Osteoblast (primary cell): ENCODE results near the gene LHFPL4. TPM values are rescaled to one million over a fixed set of nuclear protein-coding genes. Genes with fewer than 3 reads are reported as not detected.

Source experiments
- DNase-seq: peaks from one replicate; pipeline ENCODE4 v3.0.0; 2011; ENCODE audit warnings: low spot score, mixed read lengths; ENCODE audit not compliant: insufficient read length; ENCODE audit errors: missing footprints
- H2AFZ ChIP-seq: 2 replicates; pipeline ENCODE4 v1.6.0; 2011; ENCODE audit warnings: mild to moderate bottlenecking, low read length
- H3K27ac ChIP-seq: 2 replicates; pipeline ENCODE4 v1.5.1; 2011; ENCODE audit warnings: mild to moderate bottlenecking, low read depth, low read length, moderate library complexity
- H3K27me3 ChIP-seq: 2 replicates; pipeline ENCODE4 v1.6.0; 2012; ENCODE audit warnings: mild to moderate bottlenecking, control low read depth, inconsistent platforms, low read length, moderate library complexity; ENCODE audit not compliant: insufficient read depth
- H3K36me3 ChIP-seq: 2 replicates; pipeline ENCODE4 v1.5.1; 2011; ENCODE audit warnings: mild to moderate bottlenecking, low read length, control low read depth, moderate library complexity; ENCODE audit not compliant: insufficient read depth
- H3K4me1 ChIP-seq: 2 replicates; pipeline ENCODE4 v1.5.1; 2011; ENCODE audit warnings: mild to moderate bottlenecking, low read length, control low read depth, moderate library complexity; ENCODE audit not compliant: insufficient read depth
- H3K4me2 ChIP-seq: 2 replicates; pipeline ENCODE4 v1.6.0; 2011; ENCODE audit warnings: mild to moderate bottlenecking, low read length; ENCODE audit not compliant: insufficient read depth
- H3K4me3 ChIP-seq: fragments of 200-600 bp; sonication (generic); 3 replicates; pipeline ENCODE4 v1.5.1; 2012; ENCODE audit warnings: mild to moderate bottlenecking, low read length, inconsistent platforms; ENCODE audit not compliant: insufficient read depth
- H3K79me2 ChIP-seq: 2 replicates; pipeline ENCODE4 v1.6.0; 2012; ENCODE audit warnings: mild to moderate bottlenecking, low read length, control low read depth, inconsistent platforms; ENCODE audit not compliant: insufficient read depth
- H3K9me3 ChIP-seq: 2 replicates; pipeline ENCODE4 v1.5.1; 2011; ENCODE audit warnings: low read depth, low read length, control low read depth
- H4K20me1 ChIP-seq: 2 replicates; pipeline ENCODE4 v1.6.0; 2012; ENCODE audit warnings: mild to moderate bottlenecking, low read length, control low read depth; ENCODE audit not compliant: insufficient read depth
- total RNA-seq: library from RNA; depleted of rRNA; stranded (reverse); fragments of >200 nt; gene quantifications from 2 replicates; pipeline ENCODE4 v1.2.3, GENCODE V29; 2012
- TF ChIP-seq, protein P1 (sequence below): IDR thresholded peaks from 2 replicates; pipeline ENCODE4 v1.5.1; 2011; ENCODE audit warnings: mild to moderate bottlenecking, low read depth, low read length, moderate library complexity; ENCODE audit errors: extremely low read depth

Gene LHFPL4
- total RNA-seq, 1 donor = not detected

DNA sequence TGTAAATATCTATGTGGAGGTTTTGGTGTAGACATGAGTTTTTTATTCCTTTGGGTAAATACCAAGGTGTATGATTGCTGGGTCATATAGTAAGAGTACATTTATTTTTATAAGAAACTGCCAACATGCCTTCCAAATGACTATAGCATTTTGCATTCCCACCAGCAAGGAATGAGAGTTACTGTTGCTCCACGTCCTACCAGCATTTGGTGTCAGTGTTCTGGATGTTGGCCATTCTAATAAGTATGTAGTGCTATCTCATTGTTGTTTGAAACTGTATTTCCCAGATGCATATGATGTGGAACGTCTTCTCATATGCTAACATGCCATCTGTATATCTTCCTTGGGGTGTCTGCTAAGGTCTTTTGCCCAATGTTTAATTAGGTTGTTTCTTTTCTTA, 38.7 kb downstream of the LHFPL4 start:
- no peak overlapping the region for H3K4me2 ChIP-seq
- H3K36me3 ChIP-seq = no peaks in the 10 kb centered on the region
- H3K9me3 ChIP-seq = no peaks in the 10 kb centered on the region
- H3K4me1 ChIP-seq = no peaks in the 10 kb centered on the region
- no peak for DNase-seq
- no peak overlapping the region for H2AFZ ChIP-seq
- no peak overlapping the region for H3K4me3 ChIP-seq
- H3K27ac ChIP-seq = no peak overlapping the region
- TF ChIP-seq, protein P1, sequence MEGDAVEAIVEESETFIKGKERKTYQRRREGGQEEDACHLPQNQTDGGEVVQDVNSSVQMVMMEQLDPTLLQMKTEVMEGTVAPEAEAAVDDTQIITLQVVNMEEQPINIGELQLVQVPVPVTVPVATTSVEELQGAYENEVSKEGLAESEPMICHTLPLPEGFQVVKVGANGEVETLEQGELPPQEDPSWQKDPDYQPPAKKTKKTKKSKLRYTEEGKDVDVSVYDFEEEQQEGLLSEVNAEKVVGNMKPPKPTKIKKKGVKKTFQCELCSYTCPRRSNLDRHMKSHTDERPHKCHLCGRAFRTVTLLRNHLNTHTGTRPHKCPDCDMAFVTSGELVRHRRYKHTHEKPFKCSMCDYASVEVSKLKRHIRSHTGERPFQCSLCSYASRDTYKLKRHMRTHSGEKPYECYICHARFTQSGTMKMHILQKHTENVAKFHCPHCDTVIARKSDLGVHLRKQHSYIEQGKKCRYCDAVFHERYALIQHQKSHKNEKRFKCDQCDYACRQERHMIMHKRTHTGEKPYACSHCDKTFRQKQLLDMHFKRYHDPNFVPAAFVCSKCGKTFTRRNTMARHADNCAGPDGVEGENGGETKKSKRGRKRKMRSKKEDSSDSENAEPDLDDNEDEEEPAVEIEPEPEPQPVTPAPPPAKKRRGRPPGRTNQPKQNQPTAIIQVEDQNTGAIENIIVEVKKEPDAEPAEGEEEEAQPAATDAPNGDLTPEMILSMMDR = no peak
- no peaks in the 10 kb centered on the region for H3K79me2 ChIP-seq
- peaks cover 3% of the 10 kb centered on the region for H3K27me3 ChIP-seq
- no peaks in the 10 kb centered on the region for H4K20me1 ChIP-seq

- H3K36me3 ChIP-seq = no peaks in the 10 kb centered on the region
- H3K27me3 ChIP-seq = peaks cover 9% of the 10 kb centered on the region
- H4K20me1 ChIP-seq = no peaks in the 10 kb centered on the region
- no peak overlapping the region for H3K4me2 ChIP-seq
- H3K9me3 ChIP-seq = no peaks in the 10 kb centered on the region
- H3K4me3 ChIP-seq = no peak overlapping the region
- no peak overlapping the region for H2AFZ ChIP-seq
- TF ChIP-seq, protein P1 = no peak
- H3K79me2 ChIP-seq = no peaks in the 10 kb centered on the region
- H3K4me1 ChIP-seq = no peaks in the 10 kb centered on the region
- no peak overlapping the region for H3K27ac ChIP-seq
- no peak for DNase-seq
Observed at GRCh38 chr3:9514306-9514705, 39.3 kb downstream of the LHFPL4 start.

DNA sequence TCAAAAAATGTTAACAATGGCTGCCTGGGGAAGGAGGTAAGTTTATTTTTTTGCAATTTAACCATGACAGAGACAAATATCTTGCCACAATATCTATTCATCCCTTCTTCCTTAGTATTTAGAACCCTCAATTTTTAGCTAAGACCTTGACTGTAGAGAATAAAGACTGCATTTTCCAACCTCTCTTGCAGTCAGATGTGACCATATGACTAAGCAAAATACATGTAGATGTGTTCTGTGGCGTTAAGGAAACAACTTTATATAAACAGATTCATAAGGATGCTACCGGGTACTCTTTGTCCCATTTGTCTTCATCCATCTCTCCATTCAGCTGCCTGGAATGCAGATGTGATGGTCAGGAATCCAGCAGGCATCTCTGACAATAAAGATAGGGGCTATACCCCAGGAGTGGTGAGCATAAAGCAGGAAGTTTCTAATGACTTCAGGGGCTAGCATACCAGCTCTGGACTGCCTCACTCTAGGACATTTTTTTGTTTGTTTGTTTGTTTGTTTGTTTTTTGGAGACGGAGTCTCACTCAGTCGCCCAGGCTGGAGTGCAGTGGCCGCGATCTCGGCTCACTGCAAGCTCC, 41.1 kb downstream of the LHFPL4 start:
- TF ChIP-seq, protein P1 = no peak
- Histone ChIP-seq H3K79me2 (no peaks in the 10 kb centered on the region), H3K9me3 (no peaks in the 10 kb centered on the region), H3K36me3 (no peaks in the 10 kb centered on the region), H3K4me1 (no peaks in the 10 kb centered on the region), H3K27me3 (peaks cover 23% of the 10 kb centered on the region), H3K4me2 (no peak overlapping the region), H4K20me1 (no peaks in the 10 kb centered on the region), H2AFZ (no peak overlapping the region), H3K4me3 (no peak overlapping the region), H3K27ac (no peak overlapping the region)
- DNase-seq = peak; percentile 74

DNA sequence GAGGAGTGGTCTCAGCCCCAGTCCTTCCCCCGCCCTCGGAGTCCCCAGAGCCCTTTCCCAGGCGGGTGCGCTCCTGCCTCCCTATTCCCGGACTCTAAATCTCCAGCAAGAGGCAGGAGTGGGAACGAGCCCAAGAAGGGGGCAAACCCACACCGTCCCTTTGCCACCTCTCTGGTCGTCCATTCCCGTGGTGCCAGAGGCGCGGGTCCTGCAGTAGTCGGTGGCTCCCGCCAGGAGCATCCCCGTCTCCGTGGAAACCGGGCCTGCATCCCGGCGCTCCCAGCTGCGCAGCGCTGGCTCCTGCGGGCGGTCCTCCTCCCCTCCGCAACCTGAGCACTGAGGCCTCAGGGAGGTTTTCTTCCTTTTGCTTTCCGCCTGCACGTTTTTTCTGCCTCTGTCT, 44.8 kb downstream of the LHFPL4 start:
- Histone ChIP-seq H3K4me2 (no peak overlapping the region), H3K4me1 (no peaks in the 10 kb centered on the region), H3K27me3 (peaks cover 21% of the 10 kb centered on the region), H4K20me1 (no peaks in the 10 kb centered on the region), H3K79me2 (no peaks in the 10 kb centered on the region), H2AFZ (no peak overlapping the region), H3K27ac (no peak overlapping the region), H3K36me3 (no peaks in the 10 kb centered on the region), H3K9me3 (no peaks in the 10 kb centered on the region), H3K4me3 (no peak overlapping the region)
- TF ChIP-seq, protein P1 = no peak
- no peak for DNase-seq
